B cell (primary cell): ENCODE results near the gene AFTPH. TPM values are rescaled to one million over a fixed set of nuclear protein-coding genes. Genes with fewer than 3 reads are reported as not detected.

Experiments used
- ATAC-seq: fragments of 200-7000 bp; cut with Tn5 transposase; one replicate; pipeline ENCODE4 v1.10.0; 2021; ENCODE audit warnings: low read depth, mild to moderate bottlenecking, moderate number of reproducible peaks, moderate library complexity
- CTCF ChIA-PET: fragments of 350-600 bp; sonication (Branson Sonifier 250); formaldehyde crosslinking; loops from one replicate; lab custom pipeline; 2021; ENCODE audit warnings: antibody characterized with exemption, inconsistent platforms; lab: Charles Lee
- POLR2A ChIA-PET: fragments of 350-600 bp; sonication (Branson Sonifier 250); formaldehyde crosslinking; loops from one replicate; lab custom pipeline; 2021; ENCODE audit warnings: antibody characterized with exemption; lab: Charles Lee
- DNase-seq: peaks from one replicate; pipeline ENCODE4 v3.0.0; 2013
- H2AFZ ChIP-seq: 2 replicates; pipeline ENCODE4 v1.6.1; 2012; ENCODE audit warnings: mild to moderate bottlenecking, low read depth, low read length; ENCODE audit not compliant: insufficient read depth, poor library complexity, severe bottlenecking
- H3K27ac ChIP-seq, 2 donors: 1 replicate in 1 of 2; 2 replicates in 1 of 2; pipeline ENCODE4 v1.5.1; 2012 to 2013; ENCODE audit warnings: low read length in 2 of 2, mild to moderate bottlenecking in 2 of 2, moderate library complexity in 1 of 2
- H3K27me3 ChIP-seq, 4 experiments: fragments of 200-600 bp in 1 of 4; sonication (generic) in 1 of 4; replicated peaks in 1 of 4; 1 replicate in 2 of 4; 2 replicates in 2 of 4; pipeline versions ENCODE4 v1.6.1 to v1.7.0; 2013 to 2016; ENCODE audit warnings: low read length in 3 of 4, mild to moderate bottlenecking in 2 of 4, mixed read lengths in 1 of 4, moderate library complexity in 1 of 4; ENCODE audit not compliant: insufficient read depth in 4 of 4, control insufficient read depth in 3 of 4; ENCODE audit errors: control extremely low read depth in 1 of 4
- H3K36me3 ChIP-seq, 2 experiments: replicated peaks in 1 of 2; 1 replicate in 1 of 2; 2 replicates in 1 of 2; pipeline versions ENCODE4 v1.6.1 to v1.7.1; 2013; ENCODE audit warnings: low read length in 1 of 2; ENCODE audit not compliant: insufficient read depth in 2 of 2, control insufficient read depth in 1 of 2; ENCODE audit errors: control extremely low read depth in 1 of 2, extremely low read depth in 1 of 2
- H3K4me1 ChIP-seq, 2 donors: fragments of 200-600 bp in 1 of 2; sonication (generic) in 1 of 2; 1 replicate in 1 of 2; 2 replicates in 1 of 2; pipeline versions ENCODE4 v1.5.1 to v1.6.1; 2013 to 2017; ENCODE audit warnings: low read length in 2 of 2; ENCODE audit not compliant: control insufficient read depth in 2 of 2, insufficient read depth in 2 of 2
- H3K4me2 ChIP-seq: replicated peaks from 2 replicates; pipeline ENCODE3; 2012; ENCODE audit warnings: mild to moderate bottlenecking, low read depth, low read length; ENCODE audit not compliant: poor library complexity, severe bottlenecking
- H3K4me3 ChIP-seq, 5 experiments: fragments of 200-600 bp in 1 of 5; sonication (generic) in 1 of 5; 1 replicate in 3 of 5; 2 replicates in 2 of 5; pipeline versions ENCODE4 v1.5.1 to v1.7.0; 2011 to 2016; ENCODE audit warnings: low read length in 4 of 5, mild to moderate bottlenecking in 4 of 5, low read depth in 2 of 5, control low read depth in 1 of 5, moderate library complexity in 1 of 5; ENCODE audit not compliant: insufficient read depth in 1 of 5; ENCODE audit errors: control extremely low read depth in 1 of 5, extremely low read depth in 1 of 5
- H3K79me2 ChIP-seq: fragments of 200-600 bp; sonication (generic); one replicate; pipeline ENCODE4 v1.6.0; 2016; ENCODE audit warnings: low read length; ENCODE audit not compliant: control insufficient read depth, insufficient read depth
- H3K9ac ChIP-seq: fragments of 200-600 bp; sonication (generic); 2 replicates; pipeline ENCODE4 v1.6.1; 2017; ENCODE audit warnings: mild to moderate bottlenecking, low read length, moderate library complexity
- H3K9me3 ChIP-seq, 3 donors: one replicate each; pipeline versions ENCODE4 v1.6.1 to v1.7.1; 2013; ENCODE audit warnings: low read length in 2 of 3; ENCODE audit not compliant: control insufficient read depth in 2 of 3, insufficient read depth in 1 of 3; ENCODE audit errors: control extremely low read depth in 1 of 3
- H4K20me1 ChIP-seq: 2 replicates; pipeline ENCODE4 v1.6.0; 2012; ENCODE audit warnings: mild to moderate bottlenecking, low read length; ENCODE audit not compliant: insufficient read depth, control insufficient read depth, poor library complexity, severe bottlenecking
- H3K27ac Mint-ChIP-seq: one replicate; pipeline ENCODE4 v1.8.0; 2021; ENCODE audit warnings: mixed read lengths
- H3K27me3 Mint-ChIP-seq: one replicate; pipeline ENCODE4 v1.8.0; 2021; ENCODE audit warnings: mixed read lengths
- H3K4me1 Mint-ChIP-seq: one replicate; pipeline ENCODE4 v1.8.0; 2021; ENCODE audit warnings: mixed read lengths
- H3K4me3 Mint-ChIP-seq: one replicate; pipeline ENCODE4 v1.8.0; 2021; ENCODE audit warnings: mixed read lengths
- H3K9me3 Mint-ChIP-seq: one replicate; pipeline ENCODE4 v1.8.0; 2022; ENCODE audit warnings: mixed read lengths; ENCODE audit not compliant: insufficient read depth
- EZH2 ChIP-seq: IDR thresholded peaks from 2 replicates; pipeline ENCODE4 v1.6.1; 2012; ENCODE audit warnings: borderline replicate concordance, low read depth, mild to moderate bottlenecking, moderate library complexity, low read length; ENCODE audit not compliant: insufficient read depth, poor library complexity, severe bottlenecking
- WGBS: methylation state at CpG from one replicate; pipeline ENCODE4 v1.1.5; 2013; ENCODE audit warnings: missing lambda C conversion rate; ENCODE audit not compliant: insufficient coverage; 5-methylcytosine and 5-hydroxymethylcytosine counted together
- intact Hi-C: fragments of 100-400 bp; cut with micrococcal nuclease; formaldehyde crosslinking; loops from one replicate; pipeline ENCODE4 v1.10.0; 2022
- polyA plus RNA-seq: library from polyadenylated mRNA; depleted of rRNA; stranded (reverse); fragments of >200 nt; gene quantifications from 2 replicates; pipeline ENCODE4 v1.2.3, GENCODE V29; 2012
- total RNA-seq, 2 donors: library from RNA; stranded (reverse); fragments of 120-200 nt in 1 of 2; gene quantifications; 1 replicate in 1 of 2; 2 replicates in 1 of 2; pipeline versions ENCODE4 v1.2.3 to v1.2.4, GENCODE V29; 2013 to 2022
- TF ChIP-seq, protein P1 (sequence below): fragments of 200-600 bp; IDR thresholded peaks from one replicate; pipeline ENCODE4 v1.8.0; 2022; ENCODE audit warnings: antibody characterized with exemption, mild to moderate bottlenecking

AFTPH gene
- total and polyA plus RNA-seq, 2 donors (not counting 1 experiment from before 2014, with no cell fraction given): 45.4 to 94.1 TPM

DNA sequence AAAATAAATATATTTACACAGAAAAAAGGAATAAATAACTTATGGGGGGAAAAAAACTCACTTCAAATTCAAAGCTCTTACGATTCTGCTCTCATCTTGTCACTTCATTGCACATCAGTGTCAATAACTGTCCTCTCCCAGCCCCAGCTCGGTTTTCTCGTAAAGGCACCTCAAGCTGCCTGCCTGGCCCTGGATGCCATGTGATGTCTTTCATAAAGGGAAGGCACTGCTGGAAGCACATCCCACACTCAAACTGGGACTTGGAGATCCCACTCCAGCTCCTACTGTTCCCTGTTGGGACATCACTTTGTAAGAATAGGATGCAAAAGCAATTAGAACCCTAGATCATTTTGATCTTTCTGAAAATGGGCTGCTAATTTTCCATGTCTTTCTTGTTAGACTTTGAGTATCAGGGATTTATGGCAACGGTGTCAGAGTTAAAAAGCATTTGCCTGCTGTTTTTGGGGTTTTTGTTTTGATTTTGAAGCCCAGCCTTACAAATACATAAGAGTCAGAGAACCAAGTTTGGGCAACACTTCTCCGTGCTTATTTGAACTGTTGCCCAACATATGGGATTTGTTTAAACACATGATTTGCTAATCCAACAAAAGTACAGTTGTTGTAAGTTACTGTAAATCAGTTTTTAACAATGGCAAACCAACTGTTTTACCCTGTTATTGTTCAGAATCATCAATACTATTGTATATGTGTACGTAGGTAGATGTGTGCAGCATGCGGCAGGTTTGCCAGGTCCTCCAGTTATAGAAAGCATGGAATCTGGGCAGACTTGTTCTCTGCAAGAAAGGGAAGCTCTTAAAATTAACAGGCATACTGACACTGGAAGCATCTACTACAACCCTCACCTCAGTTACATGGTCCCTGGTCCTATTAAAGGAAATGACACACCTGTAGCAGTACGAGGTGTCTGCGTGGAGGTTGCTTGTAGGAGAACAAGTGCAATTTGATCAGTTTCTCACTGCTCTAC, 109.0 kb downstream of the AFTPH start:
- 100% methylated on average over 2 of the region's 9 CpGs for WGBS
- H3K79me2 ChIP-seq: peaks cover 83% of the 10 kb centered on the region
- peaks cover 58% of the 10 kb centered on the region for H4K20me1 ChIP-seq
- H3K27me3 Mint-ChIP-seq: no peaks in the 10 kb centered on the region
- ChIA-PET POLR2A (interaction anchor here (0.6 to 1.4 kb wide), 2 partner anchors 11 to 22 kb away, joined by 3 to 9 read pairs; no protein-coding TSS in a partner anchor), CTCF (interaction anchor here (0.7 to 5.2 kb wide), 9 partner anchors 8 to 201 kb away, joined by 3 to 26 read pairs (median 3); partner anchors contain the start of gene SERTAD2)
- H2AFZ ChIP-seq: no peak overlapping the region
- H3K4me1 Mint-ChIP-seq: peaks cover 54% of the 10 kb centered on the region
- ATAC-seq (no peak), DNase-seq (no peak)
- H3K27me3 ChIP-seq: no peaks in the 10 kb centered on the region
- H3K27ac ChIP-seq: peak overlapping the region in 1 of 2 donors; percentile 49
- H3K4me3 Mint-ChIP-seq: no peak overlapping the region
- intact Hi-C loops: no loop called here
- no peaks in the 10 kb centered on the region for H3K9me3 Mint-ChIP-seq
- no peak overlapping the region for H3K4me3 ChIP-seq
- no peaks in the 10 kb centered on the region for H3K9me3 ChIP-seq
- H3K4me1 ChIP-seq: peaks cover 39% of the 10 kb centered on the region in 2 donors
- H3K9ac ChIP-seq: no peak overlapping the region
- H3K4me2 ChIP-seq: no peak overlapping the region
- TF ChIP-seq, protein P1, sequence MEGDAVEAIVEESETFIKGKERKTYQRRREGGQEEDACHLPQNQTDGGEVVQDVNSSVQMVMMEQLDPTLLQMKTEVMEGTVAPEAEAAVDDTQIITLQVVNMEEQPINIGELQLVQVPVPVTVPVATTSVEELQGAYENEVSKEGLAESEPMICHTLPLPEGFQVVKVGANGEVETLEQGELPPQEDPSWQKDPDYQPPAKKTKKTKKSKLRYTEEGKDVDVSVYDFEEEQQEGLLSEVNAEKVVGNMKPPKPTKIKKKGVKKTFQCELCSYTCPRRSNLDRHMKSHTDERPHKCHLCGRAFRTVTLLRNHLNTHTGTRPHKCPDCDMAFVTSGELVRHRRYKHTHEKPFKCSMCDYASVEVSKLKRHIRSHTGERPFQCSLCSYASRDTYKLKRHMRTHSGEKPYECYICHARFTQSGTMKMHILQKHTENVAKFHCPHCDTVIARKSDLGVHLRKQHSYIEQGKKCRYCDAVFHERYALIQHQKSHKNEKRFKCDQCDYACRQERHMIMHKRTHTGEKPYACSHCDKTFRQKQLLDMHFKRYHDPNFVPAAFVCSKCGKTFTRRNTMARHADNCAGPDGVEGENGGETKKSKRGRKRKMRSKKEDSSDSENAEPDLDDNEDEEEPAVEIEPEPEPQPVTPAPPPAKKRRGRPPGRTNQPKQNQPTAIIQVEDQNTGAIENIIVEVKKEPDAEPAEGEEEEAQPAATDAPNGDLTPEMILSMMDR: no peak
- no peak for TF ChIP-seq EZH2
- H3K27ac Mint-ChIP-seq: peak overlapping the region; percentile 70
- H3K36me3 ChIP-seq: peaks cover 3 to 51% of the 10 kb centered on the region in 2 experiments
